Uterus (tissue), 4 donors: ENCODE measurements around the gene CADM3. TPM values are rescaled to one million over a fixed set of nuclear protein-coding genes. Genes with fewer than 3 reads are reported as not detected.

ENCODE experiments used
- DNase-seq, 2 donors: peaks; one replicate each; pipeline ENCODE4 v3.0.0-alpha.2; 2019 to 2020
- H3K27ac ChIP-seq, 2 donors: fragments of 200-600 bp; sonication (generic); 1 replicate in 1 of 2; 2 replicates in 1 of 2; pipeline ENCODE4 v1.5.1; 2016 to 2018
- H3K27me3 ChIP-seq, 2 donors: fragments of 200-600 bp; sonication (generic); one replicate each; pipeline ENCODE4 v1.5.1; 2018 to 2019; ENCODE audit warnings: control low read depth in 1 of 2
- H3K36me3 ChIP-seq, 2 donors: fragments of 200-600 bp; sonication (generic); one replicate each; pipeline ENCODE4 v1.5.1; 2019; ENCODE audit warnings: control low read depth in 1 of 2
- H3K4me1 ChIP-seq, 2 donors: fragments of 200-600 bp; sonication (generic); one replicate each; pipeline ENCODE4 v1.5.1; 2018 to 2019; ENCODE audit warnings: control low read depth in 1 of 2
- H3K4me3 ChIP-seq, 2 donors: fragments of 200-600 bp; sonication (generic); 1 replicate in 1 of 2; 2 replicates in 1 of 2; pipeline ENCODE4 v1.5.1; 2018 to 2019; ENCODE audit warnings: mild to moderate bottlenecking in 1 of 2
- H3K9me3 ChIP-seq, 2 donors: fragments of 200-600 bp; sonication (generic); one replicate each; pipeline ENCODE4 v1.5.1; 2019; ENCODE audit warnings: control low read depth in 1 of 2
- POLR2A ChIP-seq, 2 donors: fragments of 450-650 bp; IDR thresholded peaks; one replicate each; pipeline ENCODE4 v1.6.1; 2016; ENCODE audit warnings: antibody characterized with exemption in 2 of 2, mild to moderate bottlenecking in 1 of 2, moderate library complexity in 1 of 2
- intact Hi-C: fragments of 100-400 bp; cut with DNase I; formaldehyde crosslinking; loops from one replicate; pipeline ENCODE4 v1.15.1; 2023; ENCODE audit warnings: low total_unique reads
- total RNA-seq, 4 donors: library from RNA; depleted of rRNA in 3 of 4; stranded (reverse); fragments of >200 nt in 3 of 4; gene quantifications; one replicate each; pipeline versions ENCODE4 v1.1.0 to v1.2.4, GENCODE V29; 2014 to 2023
- TF ChIP-seq, protein P1 (sequence below), 4 experiments: fragments of 200-600 bp in 2 of 4; fragments of 450-650 bp in 2 of 4; sonication (generic) in 2 of 4; IDR thresholded peaks; one replicate each; pipeline ENCODE4 v1.5.1; 2016 to 2019; ENCODE audit warnings: antibody characterized with exemption in 4 of 4, mild to moderate bottlenecking in 2 of 4, moderate library complexity in 1 of 4
- donor health status: DM: yes; HTN: yes; CAD: no.

Gene CADM3
- total RNA-seq, 4 donors from 2014 or later = 2.7 to 8.8 (median 5.6) TPM; not detected in 1

DNA sequence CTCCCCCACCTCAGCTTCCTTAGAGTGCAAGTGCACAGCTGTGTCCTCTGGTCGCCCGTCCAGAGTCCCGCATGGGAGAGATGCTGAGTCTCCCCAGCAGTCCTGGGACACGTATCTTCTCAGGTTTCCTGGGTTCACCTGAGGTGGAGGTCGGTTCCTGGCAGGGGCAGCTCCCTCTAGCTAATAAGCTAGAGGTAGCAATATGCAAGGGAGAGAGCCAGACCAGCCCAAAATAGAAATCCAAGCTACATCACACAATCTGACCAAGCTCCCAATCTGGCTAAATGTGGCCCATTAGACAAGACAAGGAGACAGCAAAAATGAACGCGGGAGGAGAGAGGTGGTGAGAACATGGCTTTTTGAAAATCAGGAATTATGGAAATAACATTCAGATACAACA, 30.9 kb upstream of the CADM3 start:
- TF ChIP-seq POLR2A (IDR thresholded peaks at IDR 0.05) = no peak
- TF ChIP-seq, protein P1, sequence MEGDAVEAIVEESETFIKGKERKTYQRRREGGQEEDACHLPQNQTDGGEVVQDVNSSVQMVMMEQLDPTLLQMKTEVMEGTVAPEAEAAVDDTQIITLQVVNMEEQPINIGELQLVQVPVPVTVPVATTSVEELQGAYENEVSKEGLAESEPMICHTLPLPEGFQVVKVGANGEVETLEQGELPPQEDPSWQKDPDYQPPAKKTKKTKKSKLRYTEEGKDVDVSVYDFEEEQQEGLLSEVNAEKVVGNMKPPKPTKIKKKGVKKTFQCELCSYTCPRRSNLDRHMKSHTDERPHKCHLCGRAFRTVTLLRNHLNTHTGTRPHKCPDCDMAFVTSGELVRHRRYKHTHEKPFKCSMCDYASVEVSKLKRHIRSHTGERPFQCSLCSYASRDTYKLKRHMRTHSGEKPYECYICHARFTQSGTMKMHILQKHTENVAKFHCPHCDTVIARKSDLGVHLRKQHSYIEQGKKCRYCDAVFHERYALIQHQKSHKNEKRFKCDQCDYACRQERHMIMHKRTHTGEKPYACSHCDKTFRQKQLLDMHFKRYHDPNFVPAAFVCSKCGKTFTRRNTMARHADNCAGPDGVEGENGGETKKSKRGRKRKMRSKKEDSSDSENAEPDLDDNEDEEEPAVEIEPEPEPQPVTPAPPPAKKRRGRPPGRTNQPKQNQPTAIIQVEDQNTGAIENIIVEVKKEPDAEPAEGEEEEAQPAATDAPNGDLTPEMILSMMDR (IDR thresholded peaks at IDR 0.05) = no peak
- H3K9me3 ChIP-seq = no peaks in the 10 kb centered on the region
- no peak overlapping the region for H3K4me3 ChIP-seq
- H3K27me3 ChIP-seq = no peaks in the 10 kb centered on the region
- DNase-seq = no peak
- no peaks in the 10 kb centered on the region for H3K4me1 ChIP-seq
- no peak overlapping the region for H3K27ac ChIP-seq
- intact Hi-C loops = no loop called here
- no peaks in the 10 kb centered on the region for H3K36me3 ChIP-seq

DNA sequence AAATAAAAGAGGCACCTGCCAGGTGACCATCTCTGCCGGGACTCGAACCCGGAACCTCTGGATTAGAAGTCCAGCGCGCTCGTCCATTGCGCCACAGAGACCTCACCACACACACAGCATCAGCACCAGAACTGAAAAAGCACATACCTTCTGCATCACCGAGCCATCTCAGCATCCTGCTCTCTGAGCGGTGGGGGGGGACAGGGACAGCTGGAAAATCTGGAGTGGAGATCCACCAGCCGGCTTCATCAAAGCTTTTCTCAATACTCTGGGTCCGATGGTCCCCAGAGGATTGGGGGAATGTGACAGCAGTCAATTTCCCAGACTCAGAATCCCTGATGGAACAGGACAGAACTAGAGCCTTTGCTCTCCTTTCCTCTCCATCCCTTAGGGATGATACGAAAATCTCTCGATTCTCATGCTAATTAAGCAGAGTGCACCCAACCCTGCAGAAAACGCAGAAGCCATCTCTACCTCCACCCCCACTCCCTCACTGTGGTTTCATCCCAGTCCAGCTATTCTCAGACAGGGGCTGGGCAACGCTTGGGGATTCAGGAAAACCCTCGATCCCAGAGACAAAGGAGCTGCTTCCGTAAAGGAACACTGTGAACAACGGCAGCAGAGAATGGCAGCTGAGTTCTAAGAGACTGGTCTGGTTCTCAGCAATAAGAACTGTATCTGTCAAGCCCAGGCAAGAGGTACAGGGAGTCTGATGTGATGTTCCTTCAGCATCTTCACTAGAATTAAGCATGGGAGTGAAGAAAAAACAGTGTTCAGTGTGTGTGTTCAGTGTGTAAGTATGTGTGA, 29.6 kb upstream of the CADM3 start:
- TF ChIP-seq, protein P1 (IDR thresholded peaks at IDR 0.05) = no peak
- no peak for TF ChIP-seq POLR2A (IDR thresholded peaks at IDR 0.05)
- H3K4me1 ChIP-seq = no peaks in the 10 kb centered on the region
- H3K27ac ChIP-seq = no peak overlapping the region
- no peaks in the 10 kb centered on the region for H3K36me3 ChIP-seq
- no peak for DNase-seq
- H3K9me3 ChIP-seq = no peaks in the 10 kb centered on the region
- H3K4me3 ChIP-seq = no peak overlapping the region
- intact Hi-C loops = no loop called here
- H3K27me3 ChIP-seq = no peaks in the 10 kb centered on the region

DNA sequence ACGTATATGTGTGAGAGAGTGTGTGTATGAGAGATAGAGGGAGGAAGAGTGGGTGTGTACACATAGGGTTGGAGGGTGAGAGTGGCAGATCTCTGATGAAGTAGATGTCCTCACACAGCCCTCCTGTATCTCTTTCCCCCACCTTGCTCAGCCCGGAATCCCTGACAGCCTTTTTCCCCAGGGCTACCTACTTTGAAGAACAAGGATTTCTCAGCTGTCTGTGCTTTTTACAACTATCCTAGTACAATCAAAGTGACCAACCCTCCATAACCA, 29.1 kb upstream of the CADM3 start:
- DNase-seq = no peak
- no peak for TF ChIP-seq POLR2A (IDR thresholded peaks at IDR 0.05)
- TF ChIP-seq, protein P1 (IDR thresholded peaks at IDR 0.05) = no peak
- no peaks in the 10 kb centered on the region for H3K9me3 ChIP-seq
- H3K36me3 ChIP-seq = no peaks in the 10 kb centered on the region
- no peaks in the 10 kb centered on the region for H3K4me1 ChIP-seq
- H3K27ac ChIP-seq = no peak overlapping the region
- intact Hi-C loops = no loop called here
- no peak overlapping the region for H3K4me3 ChIP-seq
- no peaks in the 10 kb centered on the region for H3K27me3 ChIP-seq

DNA sequence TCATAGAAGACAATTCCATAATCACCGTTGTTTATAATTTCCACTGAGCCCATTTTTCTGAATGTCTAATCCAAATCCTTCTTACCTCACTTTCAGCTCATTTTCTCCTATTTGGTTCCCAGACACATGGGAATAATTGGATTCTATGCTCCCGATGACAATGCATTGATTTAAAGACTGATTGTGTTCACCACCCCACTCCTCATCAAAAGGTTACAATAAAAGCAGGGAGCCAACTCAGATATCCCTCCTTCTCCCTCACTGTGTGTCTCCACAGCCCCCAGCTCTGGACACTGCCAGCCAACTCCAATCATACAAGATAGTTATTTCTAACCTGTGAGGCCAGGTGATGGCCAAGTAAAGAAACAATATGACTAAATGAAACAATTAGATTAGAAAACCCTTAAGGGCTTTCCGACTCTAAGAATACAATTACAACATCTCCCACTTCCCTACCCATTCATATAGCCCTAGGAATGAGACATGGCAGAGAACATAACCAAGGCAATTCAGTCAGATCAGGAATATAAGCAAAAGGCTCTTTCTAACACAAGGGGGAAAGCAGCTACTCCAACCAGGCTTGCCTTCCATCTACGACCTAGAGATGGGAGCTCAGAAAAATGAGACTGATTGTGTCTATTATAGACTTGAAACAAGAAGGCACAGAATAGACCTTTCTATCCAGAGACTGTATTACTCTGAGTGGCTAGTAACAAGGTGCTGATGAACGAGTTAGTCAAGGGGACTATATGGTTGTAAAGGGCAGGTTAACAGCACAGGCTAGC, 28.5 kb upstream of the CADM3 start:
- no peaks in the 10 kb centered on the region for H3K27me3 ChIP-seq
- no peaks in the 10 kb centered on the region for H3K36me3 ChIP-seq
- intact Hi-C loops = no loop called here
- H3K9me3 ChIP-seq = no peaks in the 10 kb centered on the region
- DNase-seq = no peak
- H3K4me3 ChIP-seq = no peak overlapping the region
- TF ChIP-seq, protein P1 (IDR thresholded peaks at IDR 0.05) = no peak
- no peak for TF ChIP-seq POLR2A (IDR thresholded peaks at IDR 0.05)
- no peak overlapping the region for H3K27ac ChIP-seq
- no peaks in the 10 kb centered on the region for H3K4me1 ChIP-seq

DNA sequence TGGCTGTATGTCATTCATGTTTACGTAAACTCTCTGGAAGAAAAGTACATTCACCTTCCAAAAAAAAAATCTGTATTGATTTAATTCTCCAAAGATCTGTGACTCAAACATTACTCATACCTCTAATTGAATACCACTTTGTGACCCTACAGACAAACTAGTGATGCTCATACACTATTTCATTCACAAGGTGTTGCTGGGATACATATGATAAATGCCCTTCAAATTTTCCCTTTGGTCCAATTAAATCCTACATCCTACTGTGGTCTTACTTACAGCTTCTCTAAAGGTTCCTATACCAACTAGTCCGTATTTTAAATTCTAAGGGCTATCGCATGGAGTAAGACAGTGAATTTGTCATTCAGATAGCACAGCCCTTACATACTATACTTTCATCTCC, 26.8 kb upstream of the CADM3 start:
- intact Hi-C loops = no loop called here

More for the DNA sequence above, 26.8 kb upstream of the CADM3 start:
- Histone ChIP-seq H3K9me3 (no peaks in the 10 kb centered on the region), H3K4me1 (no peaks in the 10 kb centered on the region), H3K4me3 (no peak overlapping the region), H3K27ac (no peak overlapping the region), H3K27me3 (no peaks in the 10 kb centered on the region), H3K36me3 (no peaks in the 10 kb centered on the region)
- no peak for DNase-seq
- TF ChIP-seq POLR2A (IDR thresholded peaks at IDR 0.05) = no peak
- TF ChIP-seq, protein P1 (IDR thresholded peaks at IDR 0.05) = no peak
